Measurements from ENCODE around the gene CNPY3.

DNA sequence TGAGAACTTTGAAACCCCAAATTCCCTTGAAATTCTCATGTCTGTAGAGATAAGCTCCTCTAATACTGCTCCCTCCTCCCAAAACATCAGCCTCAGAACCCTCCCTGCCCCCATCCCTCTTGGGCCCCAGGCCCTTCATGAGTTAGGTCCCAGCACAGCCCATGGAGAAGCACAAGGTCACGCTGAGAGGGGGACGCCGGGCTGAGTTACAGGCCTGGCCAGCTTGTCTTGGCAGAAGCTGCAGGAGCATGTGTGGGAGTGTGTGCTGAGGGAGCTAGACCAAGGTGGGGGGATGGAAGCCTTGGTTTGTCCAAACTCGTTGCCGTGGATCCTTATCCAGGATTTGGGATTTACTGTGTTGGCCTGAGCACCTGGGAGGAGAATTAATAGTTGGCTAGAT is 21.9 kb upstream of the CNPY3 start:
- TF ChIP-seq, protein P1, sequence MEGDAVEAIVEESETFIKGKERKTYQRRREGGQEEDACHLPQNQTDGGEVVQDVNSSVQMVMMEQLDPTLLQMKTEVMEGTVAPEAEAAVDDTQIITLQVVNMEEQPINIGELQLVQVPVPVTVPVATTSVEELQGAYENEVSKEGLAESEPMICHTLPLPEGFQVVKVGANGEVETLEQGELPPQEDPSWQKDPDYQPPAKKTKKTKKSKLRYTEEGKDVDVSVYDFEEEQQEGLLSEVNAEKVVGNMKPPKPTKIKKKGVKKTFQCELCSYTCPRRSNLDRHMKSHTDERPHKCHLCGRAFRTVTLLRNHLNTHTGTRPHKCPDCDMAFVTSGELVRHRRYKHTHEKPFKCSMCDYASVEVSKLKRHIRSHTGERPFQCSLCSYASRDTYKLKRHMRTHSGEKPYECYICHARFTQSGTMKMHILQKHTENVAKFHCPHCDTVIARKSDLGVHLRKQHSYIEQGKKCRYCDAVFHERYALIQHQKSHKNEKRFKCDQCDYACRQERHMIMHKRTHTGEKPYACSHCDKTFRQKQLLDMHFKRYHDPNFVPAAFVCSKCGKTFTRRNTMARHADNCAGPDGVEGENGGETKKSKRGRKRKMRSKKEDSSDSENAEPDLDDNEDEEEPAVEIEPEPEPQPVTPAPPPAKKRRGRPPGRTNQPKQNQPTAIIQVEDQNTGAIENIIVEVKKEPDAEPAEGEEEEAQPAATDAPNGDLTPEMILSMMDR (IDR thresholded peaks at IDR 0.05): no peak
- TF ChIP-seq EP300 (IDR thresholded peaks at IDR 0.05): no peak
- TF ChIP-seq POLR2A (IDR thresholded peaks at IDR 0.05): no peak

All from stomach (tissue), 4 donors.